NCI-H1930 (cell line): ENCODE results near the gene MYO10.

Experiments used
- DNase-seq, 2 experiments: peaks; one replicate each; lab custom pipeline; 2025; lab: John Stamatoyannopoulos, UW

MYO10 gene

GRCh38 chr5:16916262-16916878 is 19.7 kb downstream of the MYO10 start:
- DNase-seq, result no peak

- DNase-seq, result no peak
These were observed 21.5 kb downstream of the MYO10 start for GRCh38 chr5:16914584-16914983.

DNA sequence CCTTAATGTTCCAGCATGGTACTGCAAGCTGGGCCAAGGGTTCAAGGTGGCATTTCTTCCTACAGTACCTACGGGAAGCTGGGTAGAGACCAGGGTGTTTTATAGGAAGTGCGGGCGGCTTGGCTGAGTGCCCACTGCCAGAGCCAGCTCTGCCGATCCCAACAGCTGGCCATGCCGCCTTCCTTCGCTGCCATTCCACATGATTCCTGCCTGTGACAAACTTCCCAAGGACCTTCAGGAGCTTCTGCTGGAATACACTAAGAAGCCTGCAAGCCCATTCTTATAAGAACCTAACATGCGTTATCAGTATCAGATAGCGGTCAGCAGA is 22.0 kb downstream of the MYO10 start:
- no peak for DNase-seq

DNA sequence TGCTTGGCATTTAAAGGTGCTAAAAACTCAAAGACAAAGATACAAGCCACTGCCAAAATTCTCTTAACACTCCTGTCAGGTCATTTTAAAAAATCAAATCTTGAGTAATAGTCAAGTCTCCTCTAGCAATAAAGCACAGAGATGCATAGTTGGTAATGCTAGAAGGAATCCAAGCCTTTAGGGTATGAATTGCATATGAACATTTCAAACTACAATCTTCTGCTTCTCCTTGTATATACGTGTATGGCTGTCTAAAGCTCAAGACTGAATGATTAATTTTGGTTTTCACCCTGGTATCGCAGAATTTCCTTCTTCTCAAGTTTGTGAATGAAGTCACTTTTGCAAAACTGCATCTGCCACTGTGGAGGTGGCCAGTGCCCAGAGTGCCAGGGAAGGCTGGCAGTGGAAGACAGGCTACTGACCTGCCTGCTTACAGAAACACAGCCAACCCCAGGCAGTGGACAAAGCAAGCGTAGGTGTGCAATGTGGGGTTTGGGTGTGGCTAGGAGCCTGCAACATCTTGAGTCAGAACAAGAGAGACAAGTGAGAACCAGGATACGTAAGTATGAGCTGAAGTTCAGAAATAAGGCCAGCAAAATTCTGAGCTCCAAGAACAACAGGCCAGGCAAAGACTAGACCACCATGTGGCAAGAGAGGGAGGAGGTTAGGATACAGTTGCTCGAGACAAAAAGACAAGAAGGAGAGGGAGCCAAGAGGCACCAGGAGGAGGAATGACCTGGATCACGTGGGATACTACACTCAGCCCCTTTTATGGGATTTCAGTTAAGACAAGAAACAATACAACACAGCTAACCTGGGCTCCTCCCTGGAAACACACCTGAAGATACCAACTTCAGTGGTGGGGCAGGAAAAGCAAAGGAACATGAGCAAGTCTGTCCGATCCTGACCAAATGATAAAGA is 22.6 kb downstream of the MYO10 start:
- DNase-seq, result no peak

DNA sequence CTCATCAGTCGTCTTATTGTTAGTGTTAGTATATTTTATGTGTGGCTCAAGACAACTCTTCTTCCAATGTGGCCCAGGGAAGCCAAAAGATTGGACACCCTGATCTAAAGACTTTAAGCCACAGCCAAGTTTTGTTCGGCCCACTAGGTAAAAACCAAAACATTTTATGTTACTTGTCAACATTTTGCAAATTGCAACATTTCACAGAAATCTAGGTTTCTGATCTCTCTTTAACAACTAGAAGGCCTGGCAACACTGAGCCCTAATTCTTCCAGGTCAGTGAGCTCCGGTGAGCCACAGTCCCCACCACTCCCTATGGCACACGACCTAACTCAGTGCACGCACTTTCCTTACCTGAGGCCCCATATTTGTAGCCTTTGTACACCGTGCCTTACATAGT is 24.0 kb downstream of the MYO10 start:
- DNase-seq, result no peak

GRCh38 chr5:16909464-16909863 is 26.6 kb downstream of the MYO10 start:
- no peak for DNase-seq

- DNase-seq, result no peak
These were observed 28.8 kb downstream of the MYO10 start for GRCh38 chr5:16907270-16907669.

GRCh38 chr5:16906255-16906654 is 29.8 kb downstream of the MYO10 start:
- DNase-seq, result no peak

DNA sequence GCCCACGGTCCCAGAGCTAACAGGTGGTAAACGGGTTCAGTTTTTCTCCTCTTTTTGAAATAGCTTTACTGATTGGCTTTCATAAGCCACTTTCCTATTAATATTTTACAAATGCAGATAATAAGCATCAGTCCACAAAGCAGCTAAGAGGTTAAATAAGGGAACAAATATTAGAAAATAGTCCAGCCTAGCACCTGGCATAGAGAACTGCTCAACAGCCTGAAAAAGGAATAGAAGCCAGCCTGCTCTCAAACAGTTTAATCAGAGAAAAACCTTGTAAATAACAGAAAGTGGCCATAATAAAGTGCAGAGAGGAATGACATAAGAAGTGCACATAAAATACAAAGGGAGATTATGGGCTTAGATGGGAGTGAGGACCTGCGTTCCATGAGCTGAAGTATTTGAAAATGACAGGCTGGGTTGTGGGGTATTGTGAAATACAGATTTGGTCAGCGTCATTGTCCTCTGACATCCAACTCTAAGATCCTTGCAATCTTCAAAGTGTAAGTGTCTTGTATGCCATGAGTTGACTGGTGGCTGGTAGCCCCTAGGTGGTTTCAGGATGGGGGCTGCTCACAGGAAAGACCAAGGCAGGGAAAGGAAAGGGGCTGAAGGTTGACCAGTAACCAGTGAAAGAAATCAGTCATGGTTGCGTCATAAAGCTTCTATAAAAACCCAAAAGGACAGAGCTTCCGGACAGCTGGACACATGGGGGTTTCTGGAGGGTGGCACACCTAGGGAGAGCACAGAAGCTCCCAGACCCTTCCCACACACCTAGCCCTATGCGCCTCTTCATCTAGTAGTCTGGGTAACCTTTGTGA is 32.4 kb downstream of the MYO10 start:
- DNase-seq, result no peak

- no peak for DNase-seq
These were observed 33.2 kb downstream of the MYO10 start for GRCh38 chr5:16902846-16903245.

DNA sequence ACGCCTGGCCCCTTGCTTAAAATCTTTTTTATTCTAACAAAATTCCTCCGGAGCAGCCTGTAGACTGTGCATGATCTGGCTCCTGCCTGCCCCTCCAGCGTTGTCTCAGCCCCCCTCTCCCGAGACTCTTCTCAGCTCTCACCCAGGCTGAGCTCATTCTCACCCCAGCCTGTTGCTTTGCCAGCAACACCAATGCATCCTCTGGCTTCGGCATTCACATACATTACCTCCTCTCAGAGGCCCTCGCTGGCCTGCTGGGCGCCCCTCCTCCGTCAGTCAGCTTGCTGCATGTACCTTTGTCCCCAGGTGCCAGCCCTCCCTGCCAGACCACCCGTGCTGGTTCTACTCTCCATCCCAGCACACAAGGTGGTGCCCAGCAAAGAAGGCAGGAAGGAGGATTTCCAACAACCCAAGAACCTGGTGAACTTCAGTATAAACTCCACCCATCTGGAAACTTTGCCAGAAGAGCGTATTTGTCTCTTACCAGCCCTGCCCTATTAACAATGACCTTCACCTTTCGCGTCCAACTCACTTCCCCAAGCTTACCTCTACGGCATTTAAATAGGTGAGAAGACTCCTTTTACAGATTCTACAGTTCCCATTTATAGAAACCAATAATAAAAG is 35.0 kb downstream of the MYO10 start:
- no peak for DNase-seq

DNA sequence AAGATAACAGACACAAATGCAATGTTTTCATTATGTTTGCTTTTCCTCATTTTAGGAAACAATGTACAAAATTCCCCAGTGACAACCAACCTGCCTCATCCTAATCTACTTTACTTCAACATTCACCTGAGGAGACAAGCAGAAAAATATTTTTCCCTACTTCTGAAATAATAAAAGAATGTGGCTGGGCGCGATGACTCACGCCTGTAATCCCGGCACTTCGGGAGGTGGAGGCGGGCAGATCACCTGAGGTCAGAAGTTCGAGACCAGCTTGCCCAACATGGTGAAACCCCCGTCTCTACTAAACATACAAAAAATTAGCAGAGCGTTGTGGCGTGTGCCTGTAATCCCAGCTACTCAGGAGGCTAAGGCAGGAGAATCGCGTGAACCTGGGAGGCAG is 36.9 kb downstream of the MYO10 start:
- DNase-seq, result no peak

DNA sequence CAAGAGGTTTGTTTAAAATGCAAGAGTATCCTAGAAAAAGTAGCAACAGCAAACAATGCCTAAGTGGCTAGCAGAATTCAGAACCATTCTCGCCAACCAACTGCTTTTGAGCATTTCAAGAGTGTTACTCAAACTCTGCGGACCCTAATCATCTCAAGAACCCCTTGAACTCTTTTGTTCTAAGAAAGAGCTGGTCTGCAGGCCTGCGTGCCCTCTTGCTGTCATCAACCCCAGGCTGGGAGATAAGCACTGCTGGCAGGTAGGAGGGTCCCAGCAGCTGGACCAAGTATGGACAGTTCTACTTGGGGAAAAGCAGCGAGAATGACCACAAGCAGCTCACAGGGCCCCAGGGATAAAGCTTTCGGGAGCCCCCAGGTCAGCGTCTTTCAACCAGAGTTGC is 38.3 kb downstream of the MYO10 start:
- no peak for DNase-seq

DNA sequence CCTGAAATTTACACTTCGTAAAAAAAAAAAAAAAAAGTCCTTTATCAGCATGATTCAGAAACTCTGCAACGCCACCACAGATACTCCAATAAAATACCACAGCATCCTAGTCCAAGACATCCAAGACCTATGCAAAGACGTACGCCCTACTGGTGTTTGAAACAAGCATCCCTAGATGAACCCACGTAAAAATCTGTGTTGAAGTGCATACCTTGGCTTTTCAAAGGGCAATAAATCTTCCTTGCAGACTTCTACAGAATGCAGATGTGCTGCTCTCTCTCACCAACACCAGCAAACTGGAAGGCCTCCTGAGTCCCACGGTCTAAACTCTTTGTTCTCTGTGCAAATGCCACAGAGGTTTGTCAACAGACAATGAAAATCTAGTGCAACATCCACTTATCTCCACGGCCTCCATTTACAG is 38.8 kb downstream of the MYO10 start:
- no peak for DNase-seq

DNA sequence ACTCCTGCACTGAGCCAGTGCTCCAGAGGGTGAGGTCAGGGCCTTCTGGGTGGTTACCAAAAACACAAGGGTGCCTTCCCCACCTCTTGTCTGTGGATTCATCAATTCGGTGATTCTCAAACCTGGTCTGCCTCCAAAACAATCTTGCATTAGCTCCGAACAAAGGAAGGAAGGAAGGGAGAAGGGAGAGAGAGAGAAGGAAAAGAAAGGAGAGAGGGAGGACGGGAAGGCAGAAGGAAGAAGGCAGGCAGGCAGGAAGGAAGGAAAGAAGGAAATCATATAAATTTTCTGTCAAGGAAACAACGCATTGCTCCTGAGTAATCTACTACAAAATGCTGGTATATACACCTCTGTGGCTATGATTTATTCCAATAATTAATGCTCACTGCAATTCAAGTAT is 39.3 kb downstream of the MYO10 start:
- no peak for DNase-seq

- DNase-seq, result peak; percentile 69 to 81
These were observed 41.6 kb downstream of the MYO10 start for GRCh38 chr5:16894236-16895057.

GRCh38 chr5:16891033-16891432 is 45.1 kb downstream of the MYO10 start:
- DNase-seq, result no peak

GRCh38 chr5:16889972-16890519 is 46.0 kb downstream of the MYO10 start:
- no peak for DNase-seq

DNA sequence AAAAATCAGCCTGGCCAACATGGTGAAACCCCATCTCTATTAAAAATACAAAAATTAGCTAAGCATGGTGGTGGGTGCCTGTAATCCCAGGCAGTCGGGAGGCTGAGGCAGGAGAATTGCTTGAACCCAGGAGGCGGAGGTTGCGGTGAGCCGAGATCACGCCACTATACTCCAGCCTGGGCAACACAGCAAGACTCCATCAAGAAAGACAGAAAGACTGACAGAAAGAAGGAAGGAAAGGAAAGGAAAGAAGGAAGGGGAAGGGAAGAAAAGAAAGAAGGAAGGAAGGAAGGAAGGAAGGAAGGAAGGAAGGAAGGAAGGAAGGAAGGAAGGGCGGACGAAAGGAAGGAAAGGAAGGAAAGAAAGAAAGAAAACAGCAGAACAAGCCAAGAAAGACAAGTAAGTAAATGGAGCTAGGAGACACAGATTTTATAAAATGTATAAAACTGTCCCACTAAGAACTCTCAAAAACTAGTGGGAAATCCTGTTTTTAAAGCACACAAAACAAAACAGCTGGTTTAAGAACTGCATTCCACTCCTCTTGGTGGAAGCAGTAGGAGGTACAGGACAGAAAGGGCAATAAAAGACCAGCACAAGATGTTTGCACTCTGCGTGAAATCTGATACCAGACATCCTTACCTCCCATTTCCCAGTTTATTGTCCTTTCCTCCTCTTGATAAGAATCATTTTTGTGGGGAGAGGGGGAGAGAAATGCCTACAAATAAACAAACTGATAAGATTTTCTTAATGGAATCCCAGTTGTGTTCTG is 46.7 kb downstream of the MYO10 start:
- no peak for DNase-seq

- DNase-seq, result no peak
These were observed 47.4 kb downstream of the MYO10 start for GRCh38 chr5:16888694-16889124.
